VCaP (cell line): ENCODE results near the gene POC1A.

ENCODE experiments used
- H3K27ac ChIP-seq: fragments of 450-650 bp; 2 replicates; pipeline ENCODE4 v1.5.1; 2017
- CTCF ChIP-seq: fragments of 450-650 bp; conservative IDR thresholded peaks from 2 replicates; pipeline ENCODE4 v1.5.1; 2017; ENCODE audit warnings: mild to moderate bottlenecking, moderate library complexity

Gene POC1A

GRCh38 chr3:52126036-52126435 lies 28.2 kb downstream of the POC1A start:
- no peak for TF ChIP-seq CTCF
- no peak overlapping the region for H3K27ac ChIP-seq

DNA sequence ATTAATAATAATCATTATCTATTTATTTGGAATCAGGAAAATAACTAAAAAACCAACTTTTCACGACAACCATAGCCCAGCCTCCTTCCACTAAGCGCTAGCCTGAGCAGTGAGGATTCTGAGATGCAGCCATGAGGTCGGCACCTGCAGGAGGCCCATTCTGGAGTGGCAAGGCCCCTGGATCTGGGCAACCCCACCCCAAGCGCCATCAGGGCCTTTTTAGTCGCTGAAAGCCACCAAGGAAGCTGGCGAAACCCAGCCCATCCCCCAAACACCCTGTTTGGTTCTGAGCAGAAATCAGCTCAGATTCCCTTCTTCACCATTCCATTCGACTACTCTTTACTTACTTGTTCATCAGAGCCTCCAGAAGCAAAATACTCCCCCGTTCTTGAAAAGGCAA lies 29.5 kb downstream of the POC1A start:
- no peak for TF ChIP-seq CTCF
- peak overlapping the region; percentile 36 for H3K27ac ChIP-seq

DNA sequence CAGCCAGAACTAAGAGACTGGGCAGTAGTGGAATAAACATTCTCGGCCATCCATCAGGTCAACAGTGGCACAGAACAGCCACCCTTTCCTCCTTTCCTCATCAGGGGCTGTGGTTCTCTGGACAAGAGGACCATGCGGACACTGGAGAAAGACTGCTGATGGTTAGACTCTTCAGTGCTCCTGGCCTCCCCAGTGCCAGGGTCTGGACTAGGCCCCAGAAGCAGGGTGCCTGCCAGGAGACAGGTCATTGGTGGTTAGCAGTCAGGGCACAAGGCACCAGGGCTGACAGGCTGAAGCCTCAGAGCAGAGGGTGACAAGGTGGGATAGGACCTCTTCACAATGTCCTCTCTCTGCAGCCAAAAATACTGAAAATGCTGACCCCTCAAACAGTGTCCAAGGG lies 30.1 kb downstream of the POC1A start:
- TF ChIP-seq CTCF: no peak
- no peak overlapping the region for H3K27ac ChIP-seq

DNA sequence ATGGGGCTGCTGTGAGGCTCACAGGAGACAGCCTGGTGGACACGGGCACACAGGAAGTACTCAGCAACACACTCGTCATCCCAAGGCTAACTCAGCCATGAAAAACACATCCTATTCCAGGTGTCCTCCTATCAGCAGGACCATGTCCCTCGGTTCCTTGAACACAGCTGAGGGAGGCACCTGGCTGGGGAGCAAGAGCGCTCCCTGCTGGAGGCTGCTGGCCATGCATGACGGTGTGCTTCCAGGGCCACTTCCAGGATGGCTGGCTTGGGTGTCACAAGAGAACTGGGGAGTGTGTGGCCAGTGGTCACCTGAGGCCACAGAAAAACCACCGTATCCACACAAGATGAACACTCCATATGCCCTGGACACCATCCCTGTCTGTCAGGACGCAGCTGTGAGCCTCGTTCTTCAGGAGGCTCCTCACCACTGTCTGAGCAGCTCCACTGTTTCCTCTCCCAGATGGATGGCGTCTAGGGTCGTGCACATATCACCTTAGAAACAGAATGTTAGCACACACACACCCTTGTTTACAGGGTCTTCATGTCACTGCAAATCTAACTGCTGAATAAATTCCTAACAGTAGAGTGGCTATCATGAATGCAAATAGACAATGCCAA lies 31.0 kb downstream of the POC1A start:
- no peak overlapping the region for H3K27ac ChIP-seq
- TF ChIP-seq CTCF: peak; percentile 77

- no peak overlapping the region for H3K27ac ChIP-seq
- TF ChIP-seq CTCF: no peak
These were observed 31.7 kb downstream of the POC1A start for GRCh38 chr3:52122491-52122890.

- TF ChIP-seq CTCF: no peak
- no peak overlapping the region for H3K27ac ChIP-seq
These were observed 32.4 kb downstream of the POC1A start for GRCh38 chr3:52121813-52122212.

GRCh38 chr3:52121464-52121805 lies 32.8 kb downstream of the POC1A start:
- no peak overlapping the region for H3K27ac ChIP-seq
- TF ChIP-seq CTCF: no peak
